ENCODE results near the gene GPM6B.

The GPM6B gene

DNA sequence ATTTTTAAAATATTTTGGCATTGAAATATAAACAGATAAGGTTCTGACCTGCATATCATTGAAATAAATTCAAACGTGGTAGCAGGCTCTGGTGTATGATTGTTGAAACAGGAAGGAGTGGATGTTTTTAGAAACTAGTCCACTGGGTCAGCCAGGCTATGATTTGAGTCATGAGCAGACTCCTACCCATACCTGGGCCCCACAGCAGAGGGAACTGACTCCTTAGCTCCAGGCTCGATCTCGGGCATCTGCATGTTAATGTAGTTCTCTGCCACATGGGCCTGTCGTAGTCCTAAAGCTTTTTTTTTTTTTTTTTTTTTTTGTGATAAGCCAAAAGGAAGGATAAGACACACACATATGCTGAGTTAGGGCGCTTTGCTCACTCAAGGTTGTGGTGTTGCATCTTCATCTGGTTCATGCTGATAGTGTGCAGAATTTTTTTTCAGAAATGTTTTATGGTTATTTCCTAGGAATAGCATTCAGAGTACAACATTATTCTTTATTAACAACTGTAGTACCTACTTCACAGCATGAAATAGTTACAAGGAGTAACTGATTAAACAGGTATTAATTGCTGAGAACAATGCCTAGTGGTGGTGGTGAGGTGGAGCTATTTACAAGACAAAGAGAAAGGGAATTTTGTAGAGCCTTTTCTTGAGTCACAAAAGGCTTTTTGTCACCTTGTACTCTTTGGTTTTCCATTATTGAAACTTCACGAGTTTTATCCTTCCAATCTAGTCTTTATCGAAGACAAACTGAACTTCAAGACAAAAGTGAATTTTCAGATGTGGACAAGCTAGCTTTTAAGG lies 55.1 kb downstream of the GPM6B start:
- H3K4me3 ChIP-seq (ENCODE audit: low read depth, low read length): no peak overlapping the region
- H3K36me3 ChIP-seq (ENCODE audit: control insufficient read depth, insufficient read depth, low read length): peaks cover 6% of the 10 kb centered on the region
- H3K9ac ChIP-seq (ENCODE audit: low read depth, low read length): no peak overlapping the region
- no peaks in the 10 kb centered on the region for H3K27me3 ChIP-seq (ENCODE audit: control insufficient read depth, insufficient read depth, low read length)
- H3K9me3 ChIP-seq (ENCODE audit: control insufficient read depth, insufficient read depth, low read length): no peaks in the 10 kb centered on the region
- peaks cover 27% of the 10 kb centered on the region for H3K4me1 ChIP-seq (ENCODE audit: control insufficient read depth, insufficient read depth, low read length)

DNA sequence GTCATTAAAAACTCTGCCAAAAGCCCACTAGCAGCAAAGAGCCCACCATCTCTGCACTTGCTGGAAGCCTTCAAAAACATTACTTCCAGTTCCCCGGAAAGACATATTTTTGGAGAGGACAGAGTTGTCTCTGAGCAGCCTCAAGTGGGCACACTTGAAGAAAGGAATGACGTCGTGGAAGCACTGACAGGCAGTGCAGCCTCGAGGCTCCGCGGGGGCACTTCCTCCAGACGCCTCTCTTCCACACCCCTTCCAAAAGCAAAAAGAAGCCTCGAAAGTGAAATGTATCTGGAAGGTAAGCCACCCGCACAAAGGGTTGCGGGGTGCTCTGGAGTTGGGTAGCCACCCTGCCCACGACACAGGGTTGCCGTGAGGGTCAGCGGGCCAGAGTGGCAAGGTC lies 56.5 kb downstream of the GPM6B start:
- Histone ChIP-seq H3K4me1 (ENCODE audit: control insufficient read depth, insufficient read depth, low read length) (peaks cover 30% of the 10 kb centered on the region), H3K4me3 (ENCODE audit: low read depth, low read length) (no peak overlapping the region), H3K9ac (ENCODE audit: low read depth, low read length) (no peak overlapping the region), H3K9me3 (ENCODE audit: control insufficient read depth, insufficient read depth, low read length) (no peaks in the 10 kb centered on the region), H3K27me3 (ENCODE audit: control insufficient read depth, insufficient read depth, low read length) (no peaks in the 10 kb centered on the region), H3K36me3 (ENCODE audit: control insufficient read depth, insufficient read depth, low read length) (peaks cover 7% of the 10 kb centered on the region)

- Histone ChIP-seq H3K4me3 (ENCODE audit: low read depth, low read length) (no peak overlapping the region), H3K27me3 (ENCODE audit: control insufficient read depth, insufficient read depth, low read length) (no peaks in the 10 kb centered on the region), H3K36me3 (ENCODE audit: control insufficient read depth, insufficient read depth, low read length) (peaks cover 11% of the 10 kb centered on the region), H3K9ac (ENCODE audit: low read depth, low read length) (no peak overlapping the region), H3K9me3 (ENCODE audit: control insufficient read depth, insufficient read depth, low read length) (no peaks in the 10 kb centered on the region), H3K4me1 (ENCODE audit: control insufficient read depth, insufficient read depth, low read length) (peaks cover 26% of the 10 kb centered on the region)
Observed at GRCh38 chrX:13759152-13759718, 57.7 kb downstream of the GPM6B start.

GRCh38 chrX:13756381-13756780 lies 60.5 kb downstream of the GPM6B start:
- no peaks in the 10 kb centered on the region for H3K9me3 ChIP-seq (ENCODE audit: control insufficient read depth, insufficient read depth, low read length)
- H3K4me3 ChIP-seq (ENCODE audit: low read depth, low read length): no peak overlapping the region
- peaks cover 13% of the 10 kb centered on the region for H3K4me1 ChIP-seq (ENCODE audit: control insufficient read depth, insufficient read depth, low read length)
- peaks cover 11% of the 10 kb centered on the region for H3K36me3 ChIP-seq (ENCODE audit: control insufficient read depth, insufficient read depth, low read length)
- H3K9ac ChIP-seq (ENCODE audit: low read depth, low read length): no peak overlapping the region
- H3K27me3 ChIP-seq (ENCODE audit: control insufficient read depth, insufficient read depth, low read length): no peaks in the 10 kb centered on the region

GRCh38 chrX:13755254-13755653 lies 61.6 kb downstream of the GPM6B start:
- H3K4me1 ChIP-seq (ENCODE audit: control insufficient read depth, insufficient read depth, low read length): peaks cover 6% of the 10 kb centered on the region
- H3K4me3 ChIP-seq (ENCODE audit: low read depth, low read length): no peak overlapping the region
- peaks cover 8% of the 10 kb centered on the region for H3K36me3 ChIP-seq (ENCODE audit: control insufficient read depth, insufficient read depth, low read length)
- no peaks in the 10 kb centered on the region for H3K27me3 ChIP-seq (ENCODE audit: control insufficient read depth, insufficient read depth, low read length)
- no peaks in the 10 kb centered on the region for H3K9me3 ChIP-seq (ENCODE audit: control insufficient read depth, insufficient read depth, low read length)
- no peak overlapping the region for H3K9ac ChIP-seq (ENCODE audit: low read depth, low read length)

DNA sequence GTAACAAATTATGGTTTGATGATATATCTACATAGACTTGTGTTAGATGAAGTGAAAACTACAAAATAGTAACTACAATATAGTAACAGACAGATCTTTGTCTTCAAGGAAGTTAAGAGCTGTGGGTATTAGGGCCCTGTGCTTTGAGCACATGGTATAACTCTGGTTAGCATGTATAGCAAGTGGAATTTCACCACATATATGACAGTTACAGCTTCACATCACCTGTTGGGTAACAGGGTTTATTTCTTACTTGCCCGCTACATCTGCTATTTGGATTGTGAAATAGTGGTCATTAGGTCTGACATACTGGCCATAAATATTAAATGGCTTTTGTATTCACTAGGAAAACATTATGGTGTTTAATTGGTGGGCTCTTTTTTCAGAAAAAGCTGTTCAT lies 62.1 kb downstream of the GPM6B start:
- Histone ChIP-seq H3K36me3 (ENCODE audit: control insufficient read depth, insufficient read depth, low read length) (peaks cover 8% of the 10 kb centered on the region), H3K27me3 (ENCODE audit: control insufficient read depth, insufficient read depth, low read length) (no peaks in the 10 kb centered on the region), H3K4me3 (ENCODE audit: low read depth, low read length) (no peak overlapping the region), H3K4me1 (ENCODE audit: control insufficient read depth, insufficient read depth, low read length) (peaks cover 6% of the 10 kb centered on the region), H3K9ac (ENCODE audit: low read depth, low read length) (no peak overlapping the region), H3K9me3 (ENCODE audit: control insufficient read depth, insufficient read depth, low read length) (no peaks in the 10 kb centered on the region)

DNA sequence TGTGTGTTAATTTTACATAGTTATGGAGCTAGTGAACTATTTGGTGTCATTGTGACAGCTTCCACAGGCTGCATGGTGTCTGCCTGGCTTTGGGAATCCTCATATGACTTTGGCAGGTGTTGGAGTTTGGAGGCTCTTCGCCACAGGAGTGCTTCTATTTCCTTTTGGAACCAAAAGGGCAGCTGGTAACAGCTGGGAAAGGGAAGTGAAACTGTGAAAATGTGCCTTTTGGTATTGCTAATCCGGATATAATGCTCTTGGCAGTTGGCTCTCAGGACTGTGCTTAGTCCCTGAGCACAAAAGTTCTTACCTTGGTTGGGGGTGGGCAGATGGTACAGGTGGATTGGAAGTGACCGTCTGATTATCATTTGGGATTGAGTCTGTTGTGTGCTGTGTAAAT lies 64.2 kb downstream of the GPM6B start:
- H3K27me3 ChIP-seq (ENCODE audit: control insufficient read depth, insufficient read depth, low read length): no peaks in the 10 kb centered on the region
- no peak overlapping the region for H3K4me3 ChIP-seq (ENCODE audit: low read depth, low read length)
- peaks cover 8% of the 10 kb centered on the region for H3K36me3 ChIP-seq (ENCODE audit: control insufficient read depth, insufficient read depth, low read length)
- peaks cover 6% of the 10 kb centered on the region for H3K4me1 ChIP-seq (ENCODE audit: control insufficient read depth, insufficient read depth, low read length)
- H3K9me3 ChIP-seq (ENCODE audit: control insufficient read depth, insufficient read depth, low read length): no peaks in the 10 kb centered on the region
- H3K9ac ChIP-seq (ENCODE audit: low read depth, low read length): no peak overlapping the region

- Histone ChIP-seq H3K9me3 (ENCODE audit: control insufficient read depth, insufficient read depth, low read length) (no peaks in the 10 kb centered on the region), H3K4me1 (ENCODE audit: control insufficient read depth, insufficient read depth, low read length) (peaks cover 6% of the 10 kb centered on the region), H3K4me3 (ENCODE audit: low read depth, low read length) (no peak overlapping the region), H3K9ac (ENCODE audit: low read depth, low read length) (no peak overlapping the region), H3K36me3 (ENCODE audit: control insufficient read depth, insufficient read depth, low read length) (peaks cover 8% of the 10 kb centered on the region), H3K27me3 (ENCODE audit: control insufficient read depth, insufficient read depth, low read length) (no peaks in the 10 kb centered on the region)
Observed at GRCh38 chrX:13752141-13752540, 64.8 kb downstream of the GPM6B start.

DNA sequence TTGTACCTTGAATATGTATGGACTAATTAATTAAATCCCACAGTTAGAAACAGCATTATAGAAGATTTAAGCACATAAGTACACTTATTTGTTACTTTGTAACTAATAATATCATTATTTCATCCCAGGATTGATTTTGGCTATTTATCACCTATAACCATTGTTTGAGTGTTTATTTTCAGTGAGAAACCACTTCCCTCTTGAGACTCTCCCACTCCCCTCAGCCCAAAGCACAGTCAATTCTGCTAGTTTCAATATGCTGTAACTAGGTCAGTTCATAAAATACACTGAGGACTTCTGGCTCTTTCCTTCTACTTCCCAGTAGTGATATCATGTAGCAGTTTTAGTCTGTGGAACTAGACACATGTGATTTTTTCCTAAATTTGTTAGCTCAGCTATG lies 66.1 kb downstream of the GPM6B start:
- Histone ChIP-seq H3K36me3 (ENCODE audit: control insufficient read depth, insufficient read depth, low read length) (peaks cover 4% of the 10 kb centered on the region), H3K4me1 (ENCODE audit: control insufficient read depth, insufficient read depth, low read length) (no peaks in the 10 kb centered on the region), H3K27me3 (ENCODE audit: control insufficient read depth, insufficient read depth, low read length) (no peaks in the 10 kb centered on the region), H3K9ac (ENCODE audit: low read depth, low read length) (no peak overlapping the region), H3K9me3 (ENCODE audit: control insufficient read depth, insufficient read depth, low read length) (no peaks in the 10 kb centered on the region), H3K4me3 (ENCODE audit: low read depth, low read length) (no peak overlapping the region)

- H3K9me3 ChIP-seq (ENCODE audit: control insufficient read depth, insufficient read depth, low read length): no peaks in the 10 kb centered on the region
- H3K4me1 ChIP-seq (ENCODE audit: control insufficient read depth, insufficient read depth, low read length): no peaks in the 10 kb centered on the region
- H3K27me3 ChIP-seq (ENCODE audit: control insufficient read depth, insufficient read depth, low read length): no peaks in the 10 kb centered on the region
- no peak overlapping the region for H3K4me3 ChIP-seq (ENCODE audit: low read depth, low read length)
- H3K9ac ChIP-seq (ENCODE audit: low read depth, low read length): no peak overlapping the region
- H3K36me3 ChIP-seq (ENCODE audit: control insufficient read depth, insufficient read depth, low read length): peaks cover 2% of the 10 kb centered on the region
Observed at GRCh38 chrX:13750204-13750603, 66.7 kb downstream of the GPM6B start.

- no peak overlapping the region for H3K4me3 ChIP-seq (ENCODE audit: low read depth, low read length)
- H3K4me1 ChIP-seq (ENCODE audit: control insufficient read depth, insufficient read depth, low read length): no peaks in the 10 kb centered on the region
- peaks cover 5% of the 10 kb centered on the region for H3K36me3 ChIP-seq (ENCODE audit: control insufficient read depth, insufficient read depth, low read length)
- H3K9ac ChIP-seq (ENCODE audit: low read depth, low read length): no peak overlapping the region
- H3K9me3 ChIP-seq (ENCODE audit: control insufficient read depth, insufficient read depth, low read length): no peaks in the 10 kb centered on the region
- H3K27me3 ChIP-seq (ENCODE audit: control insufficient read depth, insufficient read depth, low read length): no peaks in the 10 kb centered on the region
Observed at GRCh38 chrX:13748486-13748885, 68.4 kb downstream of the GPM6B start.

DNA sequence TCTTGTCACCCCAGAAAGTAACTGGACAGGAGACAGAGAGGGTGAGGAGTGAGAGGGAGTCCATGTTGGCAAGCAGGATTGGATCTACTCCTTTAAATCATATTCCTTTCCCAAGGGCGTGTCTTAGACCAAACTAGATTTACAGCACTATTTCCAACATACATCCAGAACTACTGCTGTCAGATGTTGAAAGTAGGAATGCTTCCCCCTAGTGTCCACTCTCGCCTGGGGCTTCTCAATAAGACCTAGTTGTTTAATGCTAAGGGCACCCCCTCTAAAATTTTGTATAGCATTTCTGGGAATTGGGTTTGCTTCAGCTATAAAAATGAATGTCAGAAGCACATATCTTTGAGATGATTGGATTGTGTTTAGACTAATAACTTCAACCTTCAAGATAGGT lies 69.1 kb downstream of the GPM6B start:
- no peak overlapping the region for H3K9ac ChIP-seq (ENCODE audit: low read depth, low read length)
- H3K9me3 ChIP-seq (ENCODE audit: control insufficient read depth, insufficient read depth, low read length): no peaks in the 10 kb centered on the region
- no peak overlapping the region for H3K4me3 ChIP-seq (ENCODE audit: low read depth, low read length)
- no peaks in the 10 kb centered on the region for H3K27me3 ChIP-seq (ENCODE audit: control insufficient read depth, insufficient read depth, low read length)
- peaks cover 5% of the 10 kb centered on the region for H3K36me3 ChIP-seq (ENCODE audit: control insufficient read depth, insufficient read depth, low read length)
- H3K4me1 ChIP-seq (ENCODE audit: control insufficient read depth, insufficient read depth, low read length): peaks cover 2% of the 10 kb centered on the region

Measured in iPS-15b (cell line).